ENCODE data around the gene BCL3.

Gene BCL3

GRCh38 chr19:44744871-44745332 lies 3.6 kb upstream of the BCL3 start:
- DNase-seq = no peak

- DNase-seq = no peak
Observed at GRCh38 chr19:44745341-44745831, 3.1 kb upstream of the BCL3 start.

- no peak for DNase-seq
Observed at GRCh38 chr19:44745887-44746600, 2.5 kb upstream of the BCL3 start.

- DNase-seq = no peak
Observed at GRCh38 chr19:44746616-44746945, 1.9 kb upstream of the BCL3 start.

GRCh38 chr19:44746946-44747738 lies 1.4 kb upstream of the BCL3 start:
- DNase-seq = peak; percentile 97

GRCh38 chr19:44747739-44748425 lies 626 bp upstream of the BCL3 start:
- peak; percentile 81 for DNase-seq

GRCh38 chr19:44749292-44749691 lies 784 bp downstream of the BCL3 start:
- no peak for DNase-seq

GRCh38 chr19:44749994-44750393 lies 1.5 kb downstream of the BCL3 start:
- DNase-seq = no peak

- no peak for DNase-seq
Observed at GRCh38 chr19:44752123-44752815, 3.8 kb downstream of the BCL3 start.

- peak; percentile 94 for DNase-seq
Observed at GRCh38 chr19:44752816-44753625, 4.5 kb downstream of the BCL3 start.

GRCh38 chr19:44753626-44753931 lies 5.1 kb downstream of the BCL3 start:
- no peak for DNase-seq

GRCh38 chr19:44753932-44754749 lies 5.6 kb downstream of the BCL3 start:
- DNase-seq = peak; percentile 88

GRCh38 chr19:44754750-44755080 lies 6.2 kb downstream of the BCL3 start:
- no peak for DNase-seq

GRCh38 chr19:44755219-44755618 lies 6.7 kb downstream of the BCL3 start:
- no peak for DNase-seq

GRCh38 chr19:44756089-44756562 lies 7.6 kb downstream of the BCL3 start:
- no peak for DNase-seq

GRCh38 chr19:44757057-44757734 lies 8.7 kb downstream of the BCL3 start:
- no peak for DNase-seq

GRCh38 chr19:44757735-44758505 lies 9.4 kb downstream of the BCL3 start:
- DNase-seq = no peak

- no peak for DNase-seq
Observed at GRCh38 chr19:44758596-44758995, 10.1 kb downstream of the BCL3 start.

GRCh38 chr19:44759083-44759804 lies 10.7 kb downstream of the BCL3 start:
- DNase-seq = no peak

All from activated CD8-positive, alpha-beta memory T cell treated with anti-CD3 and anti-CD28 coated beads for 24 hours (primary cell).